Stomach smooth muscle (tissue), 2 donors: ENCODE measurements around the gene ITGB2.
"Not testable (repeated sequence)": the region's sequence is repeated elsewhere in the genome, so short reads cannot be mapped to it uniquely, and the experiment has no call there.

ENCODE experiments used
- H3K27ac ChIP-seq: one replicate; pipeline ENCODE4 v1.7.0; 2013; ENCODE audit warnings: mild to moderate bottlenecking, low read length, inconsistent platforms
- H3K27me3 ChIP-seq, 2 donors: one replicate each; pipeline ENCODE4 v1.7.0; 2013; ENCODE audit warnings: low read length in 2 of 2; ENCODE audit not compliant: insufficient read depth in 2 of 2, control insufficient read depth in 1 of 2
- H3K36me3 ChIP-seq, 2 donors: one replicate each; pipeline ENCODE4 v1.7.0; 2013; ENCODE audit warnings: low read length in 2 of 2; ENCODE audit not compliant: control insufficient read depth in 2 of 2, insufficient read depth in 2 of 2
- H3K4me1 ChIP-seq: one replicate; pipeline ENCODE4 v1.7.0; 2013; ENCODE audit warnings: low read length; ENCODE audit not compliant: control insufficient read depth, insufficient read depth
- H3K4me3 ChIP-seq, 2 donors: one replicate each; pipeline ENCODE4 v1.7.0; 2013; ENCODE audit warnings: low read length in 2 of 2
- H3K9ac ChIP-seq, 2 donors: one replicate each; pipeline ENCODE4 v1.7.0; 2013; ENCODE audit warnings: low read length in 2 of 2, mild to moderate bottlenecking in 1 of 2
- H3K9me3 ChIP-seq, 2 donors: one replicate each; pipeline ENCODE4 v1.7.0; 2013; ENCODE audit warnings: low read length in 2 of 2; ENCODE audit not compliant: control insufficient read depth in 2 of 2
- donor health status: healthy.
- donor health status: Pancreatic carcinoma.

ITGB2 gene

DNA sequence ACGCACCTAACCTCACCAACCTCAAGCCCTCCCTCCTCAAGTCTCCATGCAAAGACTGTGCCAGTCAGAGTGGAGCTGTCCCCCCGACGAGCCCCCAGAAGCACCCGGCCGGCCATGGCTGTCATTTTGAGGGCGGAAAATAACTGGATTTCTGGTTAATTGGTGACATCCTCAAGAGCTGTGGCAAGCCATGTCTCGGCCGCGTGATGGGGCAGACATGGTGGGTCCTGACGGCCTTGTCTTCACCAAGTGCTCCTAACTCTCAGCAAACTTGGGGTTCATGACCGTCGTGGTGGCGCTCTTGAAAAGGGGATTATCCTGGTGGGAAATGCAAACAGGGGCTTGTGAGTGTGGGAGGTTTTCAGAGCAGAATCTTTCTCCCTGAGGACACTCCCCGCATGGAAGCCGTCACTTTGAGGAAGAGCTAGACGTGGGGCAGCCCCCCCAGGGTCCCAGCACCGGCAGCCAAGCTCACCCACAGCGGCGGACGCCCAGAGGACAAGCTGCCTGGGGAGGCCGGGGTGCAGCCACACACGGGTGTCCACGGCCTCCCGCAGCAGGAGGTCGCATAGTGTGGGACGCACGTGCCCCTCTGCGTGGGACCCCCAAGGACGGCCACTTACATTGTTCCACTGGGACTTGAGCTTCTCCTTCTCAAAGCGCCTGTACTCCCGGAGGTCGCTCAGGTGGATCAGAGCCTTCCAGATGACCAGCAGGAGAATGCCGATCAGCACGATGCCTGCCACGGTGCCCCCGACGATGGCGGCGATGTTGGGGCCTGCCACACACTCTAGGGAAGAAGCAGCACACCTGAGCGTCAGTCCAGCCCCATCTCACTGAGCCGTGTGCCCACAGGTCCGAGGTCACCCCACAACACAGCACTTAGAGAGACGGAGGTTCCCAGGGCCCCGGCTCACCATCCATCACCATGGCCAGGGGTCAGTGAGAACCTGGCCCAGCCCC, 34.3 kb downstream of the ITGB2 start:
- H3K27ac ChIP-seq: no peak overlapping the region
- no peaks in the 10 kb centered on the region for H3K36me3 ChIP-seq

DNA sequence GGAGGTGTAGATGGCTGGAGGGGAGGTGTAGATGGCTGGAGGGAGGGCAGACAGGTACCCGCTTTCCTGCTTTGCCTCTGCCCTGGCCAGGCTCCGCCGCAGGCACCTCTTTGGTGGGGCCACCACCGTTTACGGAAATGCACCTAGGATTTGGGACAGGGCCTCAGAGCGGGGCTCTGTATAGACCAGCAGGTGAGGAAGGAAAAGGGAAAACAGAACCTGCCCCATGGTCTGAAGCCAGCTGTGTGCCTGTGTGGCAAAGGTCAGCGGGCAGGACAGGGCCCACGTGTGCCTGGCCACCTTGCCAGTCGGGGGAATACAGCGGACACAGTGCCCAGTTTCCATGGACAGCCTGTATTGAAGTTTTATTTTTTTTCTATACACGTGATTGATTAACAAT, 35.1 kb downstream of the ITGB2 start:
- no peaks in the 10 kb centered on the region for H3K27me3 ChIP-seq
- no peak overlapping the region for H3K9ac ChIP-seq
- H3K4me1 ChIP-seq: no peaks in the 10 kb centered on the region
- H3K27ac ChIP-seq: no peak overlapping the region
- no peak overlapping the region for H3K4me3 ChIP-seq
- no peaks in the 10 kb centered on the region for H3K9me3 ChIP-seq
- no peaks in the 10 kb centered on the region for H3K36me3 ChIP-seq

More for the DNA sequence above, 34.3 kb downstream of the ITGB2 start:
- H3K9me3 ChIP-seq: no peaks in the 10 kb centered on the region
- H3K4me3 ChIP-seq: no peak overlapping the region
- H3K27me3 ChIP-seq: peaks cover 0 to 5% of the 10 kb centered on the region in 2 donors
- no peaks in the 10 kb centered on the region for H3K4me1 ChIP-seq
- H3K9ac ChIP-seq: no peak overlapping the region

DNA sequence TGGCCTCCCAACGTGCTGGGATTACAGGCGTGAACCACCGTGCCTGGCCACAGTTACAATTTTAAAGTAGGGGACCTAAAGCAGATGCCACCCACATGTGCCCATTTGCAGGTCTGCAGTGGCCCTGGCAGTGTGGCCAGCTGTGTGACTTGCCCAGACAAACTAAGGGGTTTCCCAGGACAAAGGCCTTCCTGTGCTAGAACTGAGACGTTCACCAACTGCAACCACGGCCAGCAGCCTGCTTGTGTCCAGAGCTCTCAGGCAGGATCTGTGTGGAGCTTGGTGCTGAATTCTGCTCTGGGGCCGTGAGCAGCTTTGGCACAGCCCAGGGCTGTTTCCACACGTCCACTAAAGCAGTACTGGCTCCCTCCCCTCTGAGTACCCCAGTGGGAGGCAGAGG, 36.6 kb downstream of the ITGB2 start:
- Histone ChIP-seq H3K4me3 (no peak overlapping the region), H3K9ac (no peak overlapping the region), H3K9me3 (no peaks in the 10 kb centered on the region), H3K27me3 (no peaks in the 10 kb centered on the region), H3K4me1 (no peaks in the 10 kb centered on the region), H3K27ac (no peak overlapping the region), H3K36me3 (no peaks in the 10 kb centered on the region)

DNA sequence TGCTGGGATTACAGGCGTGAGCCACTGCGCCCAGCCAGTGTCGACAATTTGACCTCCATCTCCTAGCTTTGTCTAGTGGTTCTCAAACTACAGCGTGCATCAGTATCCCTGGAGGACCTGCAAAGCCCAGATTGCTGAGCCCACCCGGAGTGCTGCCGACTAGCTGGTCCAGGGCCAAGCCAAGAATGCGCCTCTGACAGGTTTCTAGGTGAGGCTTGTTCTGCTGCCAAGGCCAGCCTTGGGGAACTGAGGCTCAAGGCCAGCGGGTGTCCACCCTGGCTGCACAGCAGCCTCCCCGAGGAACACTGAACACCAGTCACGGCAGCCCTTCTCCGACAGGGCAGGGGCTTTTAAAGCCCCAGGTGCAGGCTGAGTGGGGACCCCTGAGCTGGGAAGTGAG, 37.4 kb downstream of the ITGB2 start:
- no peaks in the 10 kb centered on the region for H3K36me3 ChIP-seq
- H3K9ac ChIP-seq: no peak overlapping the region
- H3K4me3 ChIP-seq: no peak overlapping the region
- no peaks in the 10 kb centered on the region for H3K9me3 ChIP-seq
- H3K4me1 ChIP-seq: no peaks in the 10 kb centered on the region
- no peak overlapping the region for H3K27ac ChIP-seq
- no peaks in the 10 kb centered on the region for H3K27me3 ChIP-seq

DNA sequence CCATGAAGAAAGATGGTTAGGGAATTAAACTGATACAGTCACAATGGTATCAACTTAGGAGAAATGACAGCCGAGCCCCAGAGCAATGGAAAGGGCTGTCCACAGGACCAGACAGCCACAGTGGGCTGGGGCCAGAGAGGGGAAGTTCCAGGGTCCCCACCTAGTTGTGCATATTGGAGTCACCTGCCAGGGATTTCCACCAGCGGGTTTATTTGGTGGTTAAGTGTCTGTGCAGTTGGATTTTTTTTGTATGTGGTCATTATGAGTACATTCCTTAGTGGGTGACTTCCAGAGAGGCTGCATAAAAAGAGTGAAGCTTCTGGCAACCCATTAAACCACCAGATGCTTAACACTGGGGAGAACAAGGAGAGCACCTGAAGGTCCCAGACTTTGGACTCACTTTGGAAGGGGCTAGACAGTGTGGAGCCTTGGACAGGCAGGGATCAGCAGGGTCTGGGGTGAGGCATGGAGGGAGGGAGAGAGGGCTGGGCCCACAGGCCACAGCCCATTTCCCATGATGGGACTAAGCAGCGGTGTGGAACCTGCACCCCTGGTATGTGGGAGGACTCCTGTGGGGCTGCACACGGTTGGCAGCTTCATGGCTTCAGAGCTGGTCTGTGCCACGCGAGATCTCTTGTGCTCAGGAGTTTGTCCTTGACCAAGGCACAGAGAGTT, 39.4 kb downstream of the ITGB2 start:
- H3K9ac ChIP-seq: no peak overlapping the region

DNA sequence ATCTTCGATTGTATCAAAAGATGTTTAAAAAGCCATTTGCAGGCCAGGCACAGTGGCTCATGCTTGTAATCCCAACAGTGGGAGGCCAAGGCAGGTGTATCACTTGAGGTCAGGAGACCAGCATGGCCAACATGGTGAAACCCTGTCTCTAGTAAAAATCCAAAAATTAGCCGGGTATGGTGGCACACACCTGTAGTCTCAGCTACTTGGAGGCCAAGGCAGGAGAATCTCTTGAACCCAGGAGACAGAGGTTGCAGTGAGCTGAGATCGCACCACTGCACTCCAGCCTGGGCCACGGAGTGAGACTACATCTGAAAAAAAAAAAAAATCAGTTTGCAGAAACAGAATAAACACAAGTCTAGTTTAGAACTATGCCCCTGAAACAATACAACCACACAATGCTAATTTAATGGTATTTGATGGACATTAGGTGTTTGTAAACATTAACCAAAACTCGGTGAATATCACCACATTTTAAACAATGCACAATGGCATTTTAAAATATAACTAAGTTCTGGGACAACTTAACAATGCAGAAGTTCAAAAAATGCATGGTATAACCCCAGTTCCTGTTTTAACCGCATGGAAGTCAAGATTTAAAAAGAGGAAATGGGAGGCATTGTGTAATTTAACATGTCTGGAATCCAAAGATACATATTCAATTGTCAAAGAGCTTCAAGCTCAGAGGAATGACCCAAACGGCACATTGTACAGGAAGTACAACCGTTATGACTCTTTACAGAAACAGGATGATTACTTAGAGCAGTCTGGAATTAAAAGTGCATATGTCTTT, 40.1 kb downstream of the ITGB2 start:
- Histone ChIP-seq H3K4me3 (no peak overlapping the region), H3K27ac (no peak overlapping the region), H3K4me1 (peaks cover 3% of the 10 kb centered on the region), H3K9me3 (no peaks in the 10 kb centered on the region), H3K36me3 (no peaks in the 10 kb centered on the region), H3K9ac (no peak overlapping the region), H3K27me3 (no peaks in the 10 kb centered on the region)

More for the DNA sequence above, 39.4 kb downstream of the ITGB2 start:
- Histone ChIP-seq H3K4me1 (no peaks in the 10 kb centered on the region), H3K27ac (no peak overlapping the region), H3K9me3 (no peaks in the 10 kb centered on the region), H3K4me3 (no peak overlapping the region), H3K36me3 (no peaks in the 10 kb centered on the region), H3K27me3 (no peaks in the 10 kb centered on the region)

DNA sequence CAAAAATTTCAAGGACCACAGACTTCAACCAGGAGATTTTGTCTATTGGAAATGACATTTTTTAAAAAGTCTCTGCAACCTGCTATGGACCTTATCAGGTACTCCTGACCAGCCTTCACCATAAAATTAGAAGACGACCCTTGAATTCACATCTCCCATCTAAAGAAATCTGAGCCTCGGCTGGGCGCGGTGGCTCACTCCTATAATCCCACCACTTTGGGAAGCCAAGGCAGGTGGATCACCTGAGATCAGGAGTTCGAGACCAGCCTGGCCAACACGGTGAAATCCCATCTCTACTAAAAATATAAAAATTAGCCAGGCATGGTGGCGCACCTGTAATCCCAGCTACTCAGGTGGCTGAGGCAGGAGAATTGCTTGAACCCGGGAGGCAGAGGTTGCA, 41.5 kb downstream of the ITGB2 start:
- H3K27me3 ChIP-seq, H3K9ac ChIP-seq, H3K4me1 ChIP-seq, H3K9me3 ChIP-seq, H3K36me3 ChIP-seq, H3K27ac ChIP-seq, H3K4me3 ChIP-seq: not testable (repeated sequence)

DNA sequence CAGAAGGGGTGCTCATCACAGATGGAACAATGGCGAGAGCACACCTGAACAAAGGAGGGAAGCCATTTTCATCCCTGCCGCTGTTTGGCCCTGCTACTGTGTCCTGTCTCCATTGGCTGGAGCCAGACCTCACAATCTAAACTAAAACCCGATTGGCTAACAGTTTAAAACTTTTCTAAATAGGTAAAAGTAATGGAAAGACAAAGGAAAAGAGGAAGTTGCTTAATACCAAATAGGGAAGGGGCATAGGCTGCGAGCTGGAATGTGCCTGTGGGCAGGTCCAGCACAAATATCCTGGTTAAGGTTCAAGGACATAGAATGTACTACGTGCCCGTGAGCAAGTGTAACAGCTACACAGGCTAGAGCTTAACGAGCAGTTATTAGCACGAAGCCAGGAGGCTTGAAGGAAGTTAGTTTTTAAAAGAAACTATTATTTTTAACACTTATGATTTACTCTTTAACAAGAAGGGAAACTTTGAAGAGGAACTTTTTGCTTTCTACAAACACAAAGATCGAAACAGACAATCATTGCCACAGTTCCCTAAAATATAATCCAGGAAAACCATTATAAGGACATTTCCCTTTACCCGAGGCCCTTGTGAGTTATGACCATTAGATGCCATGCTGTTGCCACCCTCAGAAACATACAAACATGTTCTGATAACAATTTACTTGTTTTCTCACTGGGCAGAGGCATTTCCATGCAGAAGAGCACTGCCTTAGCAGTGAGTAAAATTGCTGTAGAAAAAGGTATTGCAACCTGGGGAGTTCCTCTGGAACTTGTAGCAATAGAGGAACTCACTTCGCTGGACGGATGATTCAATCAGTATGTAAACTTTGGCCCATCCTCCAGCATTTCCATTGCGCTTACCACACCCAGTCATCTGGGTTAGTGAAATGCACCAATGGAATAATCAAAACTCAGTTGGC, 42.4 kb downstream of the ITGB2 start:
- Histone ChIP-seq H3K4me3 (no peak overlapping the region), H3K27ac (no peak overlapping the region), H3K36me3 (no peaks in the 10 kb centered on the region), H3K9me3 (no peaks in the 10 kb centered on the region), H3K9ac (no peak overlapping the region), H3K27me3 (no peaks in the 10 kb centered on the region), H3K4me1 (peaks cover 13% of the 10 kb centered on the region)

DNA sequence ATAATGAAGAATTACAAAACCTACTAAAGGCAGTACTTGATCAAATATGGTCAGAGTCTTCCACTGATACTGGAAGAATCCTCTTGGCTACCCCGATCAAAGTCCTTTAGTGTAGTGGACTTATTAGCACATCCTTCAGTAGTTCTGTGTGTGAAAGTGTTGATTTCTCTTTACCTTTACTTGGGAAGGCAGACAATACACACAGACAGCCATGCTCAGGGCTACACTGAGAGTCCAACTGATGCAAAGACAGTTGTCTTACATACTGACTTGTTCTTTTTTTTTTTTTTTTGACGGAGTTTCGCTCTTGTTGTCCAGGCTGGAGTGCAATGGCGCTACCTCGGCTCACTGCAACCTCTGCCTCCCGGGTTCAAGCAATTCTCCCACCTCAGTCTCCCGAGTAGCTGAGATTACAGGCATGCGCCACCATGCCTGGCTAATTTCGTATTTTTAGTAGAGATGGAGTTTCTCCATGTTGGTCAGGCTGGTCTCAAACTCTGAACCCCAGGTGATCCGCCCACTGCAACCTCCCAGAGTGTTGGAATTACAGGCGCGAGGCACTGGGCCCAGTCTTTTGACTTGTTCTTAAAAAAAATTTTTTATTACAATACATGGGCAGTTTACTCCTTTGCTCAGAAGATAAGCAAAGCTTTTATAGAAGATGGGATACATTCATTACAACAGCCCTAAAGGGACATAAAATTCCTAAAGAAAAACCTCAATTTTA, 43.7 kb downstream of the ITGB2 start:
- Histone ChIP-seq H3K4me1 (peaks cover 17% of the 10 kb centered on the region), H3K27ac (no peak overlapping the region), H3K9ac (no peak overlapping the region)

More for the DNA sequence above, 43.7 kb downstream of the ITGB2 start:
- H3K27me3 ChIP-seq: no peaks in the 10 kb centered on the region
- no peak overlapping the region for H3K4me3 ChIP-seq
- no peaks in the 10 kb centered on the region for H3K36me3 ChIP-seq
- H3K9me3 ChIP-seq: no peaks in the 10 kb centered on the region
